Forelimb muscle (tissue), 1 donor: ENCODE measurements around the gene TRIM44. TPM values are rescaled to one million over a fixed set of nuclear protein-coding genes. Genes with fewer than 3 reads are reported as not detected.
"Not testable (repeated sequence)": the region's sequence is repeated elsewhere in the genome, so short reads cannot be mapped to it uniquely, and the experiment has no call there.

Source experiments
- DNase-seq: peaks from one replicate; pipeline ENCODE4 v3.0.0-alpha.2; 2013; ENCODE audit warnings: low read depth
- polyA plus RNA-seq: library from polyadenylated mRNA; unstranded; fragments of 120-200 nt; gene quantifications from one replicate; pipeline ENCODE4 v1.2.1, GENCODE V29; 2013; ENCODE audit not compliant: insufficient read length

TRIM44 gene
- polyA plus RNA-seq, 1 donor, result 37.7 TPM

DNA sequence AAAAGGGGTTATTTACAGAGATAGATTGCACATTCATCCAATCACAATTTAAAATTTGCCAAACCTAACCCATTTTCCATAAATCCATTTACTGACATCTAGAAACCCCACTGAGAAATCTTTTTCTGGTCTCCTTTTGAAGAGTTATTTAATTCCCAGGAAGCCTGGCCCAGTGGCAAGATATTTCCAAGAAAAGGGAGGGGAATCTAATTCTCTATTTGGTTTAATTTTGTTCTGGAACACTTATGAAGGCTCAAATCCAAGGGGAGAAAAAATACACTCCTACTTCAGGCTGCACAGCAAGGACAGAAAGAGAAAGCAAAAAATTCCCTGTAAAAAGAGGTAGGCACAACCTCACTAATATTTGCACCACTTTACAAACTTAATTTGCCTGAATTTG lies 193.1 kb downstream of the TRIM44 start:
- DNase-seq, result no peak

DNA sequence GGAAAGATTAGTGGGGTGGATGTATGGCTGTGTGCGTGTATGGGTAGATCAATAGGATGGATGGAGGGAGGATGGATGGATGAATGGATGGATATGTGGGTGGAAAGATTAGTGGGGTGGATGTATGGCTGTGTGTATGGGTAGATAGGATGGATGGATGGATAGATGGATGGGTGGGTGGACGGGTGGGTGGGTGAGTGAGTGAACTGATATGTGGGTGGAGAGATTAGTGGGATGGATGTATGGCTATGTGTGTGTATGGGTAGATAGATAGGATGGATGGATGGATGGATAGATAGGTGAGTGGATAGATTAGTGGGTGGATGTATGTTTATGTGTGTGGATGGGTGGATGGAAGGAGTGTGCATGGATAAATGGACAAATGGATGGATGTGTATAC lies 193.7 kb downstream of the TRIM44 start:
- DNase-seq, result no peak

DNA sequence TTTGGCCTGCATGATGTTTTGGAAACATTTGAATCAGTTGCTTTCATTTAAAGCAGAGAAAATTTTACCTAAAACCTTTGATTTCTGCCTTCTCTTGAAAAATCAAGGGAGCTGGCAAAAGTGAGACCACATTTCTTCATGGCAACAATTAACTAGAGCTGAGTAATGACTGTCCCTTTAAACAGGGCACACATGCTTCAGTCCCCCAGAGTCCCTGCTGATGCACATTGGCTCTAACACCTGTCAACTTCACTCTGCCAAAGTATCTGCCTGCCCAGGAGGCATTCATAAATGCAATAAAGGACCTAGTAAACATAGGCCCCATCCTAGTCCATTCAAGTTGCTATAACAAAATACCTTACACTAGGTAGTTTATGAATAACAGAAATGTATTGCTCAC lies 194.2 kb downstream of the TRIM44 start:
- DNase-seq, result no peak

DNA sequence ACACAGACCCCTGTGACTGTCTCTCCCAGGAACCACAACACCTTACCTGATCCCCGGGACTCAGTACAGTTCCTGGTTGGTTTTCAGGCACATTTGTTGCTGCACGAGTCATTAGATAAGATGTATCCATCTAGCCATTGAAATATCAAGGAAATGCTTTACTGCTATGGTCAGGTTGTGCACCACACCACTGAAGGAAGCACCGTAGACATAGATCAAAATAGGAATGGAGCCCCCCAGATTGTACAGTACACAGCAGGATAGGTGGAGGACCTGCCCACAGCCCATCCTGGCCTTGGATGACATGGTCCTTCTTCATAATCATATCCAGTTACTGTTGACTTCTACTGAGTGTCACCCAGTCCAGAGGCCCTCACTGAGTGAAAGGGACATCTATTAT lies 195.3 kb downstream of the TRIM44 start:
- DNase-seq, result no peak

DNA sequence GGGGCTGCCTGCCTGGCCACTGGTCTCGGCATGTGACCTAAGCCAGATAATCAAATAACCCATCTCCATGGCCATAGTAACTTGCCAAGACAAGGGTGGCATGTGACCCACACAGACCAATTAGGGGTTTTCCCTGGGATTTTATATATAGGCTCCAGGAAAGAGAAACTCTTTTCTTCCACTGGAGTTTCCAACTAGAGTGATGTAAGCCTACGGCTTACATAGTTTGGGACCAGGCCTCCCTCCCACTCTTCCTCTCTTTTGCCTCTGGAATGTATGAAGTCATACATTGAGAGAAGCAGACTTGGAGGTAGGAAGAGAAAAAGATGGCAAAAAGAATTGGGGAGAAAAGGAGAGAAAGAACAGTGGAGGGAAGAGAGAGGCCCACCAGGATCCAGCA lies 196.7 kb downstream of the TRIM44 start:
- no peak for DNase-seq

DNA sequence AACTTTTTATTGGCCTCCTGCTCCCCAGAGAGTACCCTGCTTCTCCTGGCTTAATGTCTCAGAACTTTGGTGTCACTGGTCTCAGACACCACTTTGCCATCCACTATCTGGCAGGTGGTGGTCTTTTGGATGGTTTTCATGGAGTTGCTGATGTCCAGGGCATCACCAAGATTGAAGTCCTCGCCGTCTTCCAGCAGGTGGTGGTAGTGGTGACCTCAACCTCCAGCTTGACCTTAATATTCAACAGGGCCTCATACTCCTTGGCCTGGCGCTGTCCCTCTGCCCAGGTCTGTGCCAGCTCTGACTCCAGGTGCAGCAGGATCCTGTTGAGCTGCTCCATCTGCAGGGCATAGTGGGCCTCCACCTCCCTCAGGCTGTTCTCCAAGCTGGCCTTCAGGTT lies 197.6 kb downstream of the TRIM44 start:
- not testable (repeated sequence) for DNase-seq

DNA sequence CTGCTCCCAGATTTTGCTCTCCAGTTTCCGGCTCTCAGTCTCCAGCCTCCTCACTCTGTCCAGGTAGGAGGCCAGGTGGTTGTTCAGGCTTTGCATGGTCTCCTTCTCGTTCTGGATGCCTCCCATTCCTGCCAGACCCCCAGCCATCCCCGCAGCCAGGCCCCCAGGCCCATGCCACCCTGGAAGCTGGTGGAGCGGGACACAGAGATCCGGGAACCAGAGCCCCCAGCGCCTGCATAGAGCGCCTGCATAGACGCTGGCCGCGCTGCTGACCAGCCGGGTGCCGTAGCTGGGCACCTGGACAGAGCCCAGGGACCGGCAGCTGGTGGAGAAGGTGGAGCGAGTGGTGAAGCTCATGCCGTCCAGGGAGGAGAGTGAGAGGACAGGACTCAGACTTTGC lies 198.6 kb downstream of the TRIM44 start:
- no peak for DNase-seq

DNA sequence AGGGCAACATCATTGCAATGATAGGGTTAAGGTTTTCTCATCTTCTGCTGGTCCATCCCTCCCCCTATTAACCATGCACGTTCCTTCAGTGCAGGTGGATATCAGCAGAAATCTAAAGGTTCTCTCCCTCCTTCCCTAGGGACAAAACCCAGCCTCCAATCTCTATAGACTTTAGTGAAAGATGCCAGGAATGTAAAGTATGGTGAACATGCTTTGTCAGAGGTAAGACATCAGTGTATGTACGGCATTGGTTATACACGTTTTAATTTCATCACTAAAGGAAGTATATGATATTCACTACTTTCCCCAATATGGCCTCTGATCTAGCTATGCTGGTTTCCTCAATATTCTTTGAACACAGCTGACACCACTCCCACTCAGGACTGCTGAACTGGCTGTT lies 200.1 kb downstream of the TRIM44 start:
- DNase-seq, result no peak

DNA sequence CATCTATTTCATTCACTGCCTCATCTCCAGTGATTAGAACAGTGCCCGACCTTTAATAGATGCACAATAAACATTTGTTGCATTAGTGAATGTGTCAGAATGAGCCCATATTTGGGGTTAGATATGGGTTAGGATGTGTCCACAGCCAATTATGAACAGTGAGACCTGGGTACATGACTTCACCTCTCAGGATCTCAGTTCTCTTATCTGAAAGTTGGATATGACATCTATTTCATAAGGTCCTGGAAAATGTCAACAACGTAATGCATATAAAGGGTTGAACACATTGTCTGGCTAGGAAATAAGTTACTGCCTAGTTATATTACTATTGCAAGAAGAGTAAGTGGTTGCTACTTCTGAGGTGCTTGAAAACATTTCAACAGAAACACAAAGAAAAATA lies 201.6 kb downstream of the TRIM44 start:
- no peak for DNase-seq

DNA sequence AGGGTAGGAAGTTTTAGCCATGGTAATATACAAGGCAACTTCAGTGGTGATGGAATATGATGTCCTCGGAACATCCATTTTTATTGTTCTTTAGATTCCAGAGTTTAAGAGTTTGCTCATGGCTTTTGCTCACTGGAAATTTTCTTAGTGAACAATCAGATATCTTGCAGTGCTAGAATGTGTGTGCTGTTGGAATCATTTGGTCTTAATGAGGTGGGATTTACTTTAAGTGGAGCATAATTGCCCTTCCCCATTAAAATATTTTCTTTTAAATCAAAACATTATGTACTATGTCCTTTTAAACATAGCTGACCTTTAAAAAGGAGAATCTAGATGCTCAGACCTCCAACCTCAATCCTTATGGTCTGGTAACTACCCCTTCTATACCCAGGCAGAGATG lies 204.0 kb downstream of the TRIM44 start:
- no peak for DNase-seq

Other genes with a start within 250 kb of the TRIM44 start
- gene SLC1A2, start 243.2 kb upstream of the TRIM44 start, polyA plus RNA-seq, result 0.99 TPM
- gene PAMR1, start 137.2 kb upstream of the TRIM44 start, polyA plus RNA-seq, result 12.1 TPM
- 6.0 TPM for gene FJX1, start 44.3 kb upstream of the TRIM44 start, polyA plus RNA-seq